GM19452 (cell line): Measurements from ENCODE around the gene CARD9.
A peak's percentile ranks its signal among the peaks of the same experiment; 100 is the strongest.
"Not testable (repeated sequence)": the region's sequence is repeated elsewhere in the genome, so short reads cannot be mapped to it uniquely, and the experiment has no call there.

Experiments
- ATAC-seq: cut with Tn5 transposase; IDR thresholded peaks from one replicate; pipeline ENCODE4 v1.9.1; 2021; ENCODE audit not compliant: unreplicated experiment

The CARD9 gene, protein sequence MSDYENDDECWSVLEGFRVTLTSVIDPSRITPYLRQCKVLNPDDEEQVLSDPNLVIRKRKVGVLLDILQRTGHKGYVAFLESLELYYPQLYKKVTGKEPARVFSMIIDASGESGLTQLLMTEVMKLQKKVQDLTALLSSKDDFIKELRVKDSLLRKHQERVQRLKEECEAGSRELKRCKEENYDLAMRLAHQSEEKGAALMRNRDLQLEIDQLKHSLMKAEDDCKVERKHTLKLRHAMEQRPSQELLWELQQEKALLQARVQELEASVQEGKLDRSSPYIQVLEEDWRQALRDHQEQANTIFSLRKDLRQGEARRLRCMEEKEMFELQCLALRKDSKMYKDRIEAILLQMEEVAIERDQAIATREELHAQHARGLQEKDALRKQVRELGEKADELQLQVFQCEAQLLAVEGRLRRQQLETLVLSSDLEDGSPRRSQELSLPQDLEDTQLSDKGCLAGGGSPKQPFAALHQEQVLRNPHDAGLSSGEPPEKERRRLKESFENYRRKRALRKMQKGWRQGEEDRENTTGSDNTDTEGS

DNA sequence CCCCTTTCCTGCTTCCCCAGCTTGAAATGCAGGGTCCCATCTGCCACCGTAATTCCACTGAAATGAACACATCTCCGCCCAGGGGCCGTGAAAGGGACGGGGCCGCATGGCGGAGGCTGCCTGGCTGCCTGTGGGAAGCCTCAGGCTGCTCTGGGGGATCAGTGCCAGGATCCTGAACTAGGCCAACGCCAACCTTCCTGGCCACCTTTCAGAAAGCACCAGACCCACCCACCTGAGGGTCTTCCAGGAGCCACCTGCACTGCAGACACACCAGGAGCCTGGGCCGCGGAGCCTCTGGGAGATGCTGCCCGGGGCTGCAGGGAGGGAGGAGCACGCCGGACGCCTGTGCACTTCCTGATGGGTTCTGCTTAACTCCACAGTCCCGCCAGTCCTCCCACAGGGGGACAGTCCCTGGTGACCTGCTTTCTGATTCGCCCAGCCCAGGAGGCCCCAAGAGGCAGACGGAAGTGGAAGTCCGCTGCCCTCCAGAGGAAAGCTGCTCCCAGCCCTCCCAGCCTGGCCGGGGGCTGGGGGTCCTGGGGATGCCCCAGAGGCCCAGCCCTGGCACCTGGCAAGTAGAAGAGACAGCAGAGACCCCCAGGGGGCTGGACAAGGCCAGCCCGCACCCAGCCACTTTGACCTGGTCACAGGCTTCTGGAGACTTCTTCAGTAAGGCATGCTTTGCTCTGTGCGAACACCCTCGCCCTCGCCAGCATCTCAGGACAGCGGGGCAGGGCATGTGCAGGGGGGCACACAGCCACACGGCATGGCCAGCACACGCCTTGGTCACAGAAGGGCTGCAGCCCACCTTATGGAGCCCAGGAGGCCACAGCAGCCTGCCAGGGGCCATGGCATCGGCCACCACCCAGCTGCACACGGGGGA is at the start of gene CARD9:
TSS of gene CARD9 (minus strand) at position 370 of the 883 bp plus-strand sequence. CDS start 1,591 bp downstream, outside the sequence.
- no peak for ATAC-seq

DNA sequence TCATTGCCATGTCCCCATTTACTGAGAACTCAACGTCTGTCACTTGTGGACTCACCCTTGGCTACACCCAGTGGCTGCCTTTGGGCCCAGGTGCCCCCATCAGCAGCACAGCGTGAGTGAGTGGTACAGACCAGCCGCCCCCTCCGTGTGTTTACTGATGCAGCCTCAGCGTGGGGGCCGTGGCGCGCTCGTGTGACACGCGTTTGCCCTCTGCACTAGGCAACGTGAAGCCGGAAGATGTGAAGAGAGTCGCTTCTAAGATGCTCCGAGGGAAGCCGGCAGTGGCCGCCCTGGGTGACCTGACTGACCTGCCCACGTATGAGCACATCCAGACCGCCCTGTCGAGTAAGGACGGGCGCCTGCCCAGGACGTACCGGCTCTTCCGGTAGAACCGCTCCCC is 49.4 kb upstream of the CARD9 start:
- no peak for ATAC-seq

DNA sequence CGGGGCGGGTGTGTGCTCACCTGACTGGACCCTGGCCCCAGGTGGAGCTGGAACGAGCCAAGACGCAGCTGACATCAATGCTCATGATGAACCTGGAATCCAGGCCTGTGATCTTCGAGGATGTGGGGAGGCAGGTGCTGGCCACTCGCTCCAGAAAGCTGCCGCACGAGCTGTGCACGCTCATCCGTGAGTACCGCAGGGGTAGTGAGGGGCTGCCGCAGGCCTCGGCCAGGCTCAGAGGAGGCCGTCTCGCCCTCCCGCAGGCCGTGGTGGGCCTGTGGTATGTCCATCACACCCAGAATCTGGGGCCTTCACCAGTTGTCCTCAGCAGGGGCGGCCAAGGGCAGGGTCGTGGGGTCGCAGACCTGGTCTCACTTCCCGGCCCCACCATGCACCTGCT is 48.3 kb upstream of the CARD9 start:
- no peak for ATAC-seq

DNA sequence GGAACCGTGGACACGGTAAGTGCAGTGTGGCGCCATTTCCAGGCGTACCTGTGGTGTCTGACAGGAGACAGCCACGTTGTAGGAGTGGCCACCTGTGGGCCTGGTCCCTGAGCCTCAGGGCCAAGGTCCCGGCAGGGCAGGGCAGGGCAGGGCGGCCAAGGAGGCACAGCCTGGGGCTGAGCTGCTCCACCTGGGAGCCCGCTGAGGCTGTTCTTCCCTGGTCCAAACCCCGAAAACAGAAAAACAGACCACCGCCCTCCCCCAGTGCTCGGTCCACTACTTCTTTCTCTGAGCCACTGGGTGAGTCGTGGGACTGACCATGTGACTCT is 45.6 kb upstream of the CARD9 start:
- ATAC-seq = no peak

DNA sequence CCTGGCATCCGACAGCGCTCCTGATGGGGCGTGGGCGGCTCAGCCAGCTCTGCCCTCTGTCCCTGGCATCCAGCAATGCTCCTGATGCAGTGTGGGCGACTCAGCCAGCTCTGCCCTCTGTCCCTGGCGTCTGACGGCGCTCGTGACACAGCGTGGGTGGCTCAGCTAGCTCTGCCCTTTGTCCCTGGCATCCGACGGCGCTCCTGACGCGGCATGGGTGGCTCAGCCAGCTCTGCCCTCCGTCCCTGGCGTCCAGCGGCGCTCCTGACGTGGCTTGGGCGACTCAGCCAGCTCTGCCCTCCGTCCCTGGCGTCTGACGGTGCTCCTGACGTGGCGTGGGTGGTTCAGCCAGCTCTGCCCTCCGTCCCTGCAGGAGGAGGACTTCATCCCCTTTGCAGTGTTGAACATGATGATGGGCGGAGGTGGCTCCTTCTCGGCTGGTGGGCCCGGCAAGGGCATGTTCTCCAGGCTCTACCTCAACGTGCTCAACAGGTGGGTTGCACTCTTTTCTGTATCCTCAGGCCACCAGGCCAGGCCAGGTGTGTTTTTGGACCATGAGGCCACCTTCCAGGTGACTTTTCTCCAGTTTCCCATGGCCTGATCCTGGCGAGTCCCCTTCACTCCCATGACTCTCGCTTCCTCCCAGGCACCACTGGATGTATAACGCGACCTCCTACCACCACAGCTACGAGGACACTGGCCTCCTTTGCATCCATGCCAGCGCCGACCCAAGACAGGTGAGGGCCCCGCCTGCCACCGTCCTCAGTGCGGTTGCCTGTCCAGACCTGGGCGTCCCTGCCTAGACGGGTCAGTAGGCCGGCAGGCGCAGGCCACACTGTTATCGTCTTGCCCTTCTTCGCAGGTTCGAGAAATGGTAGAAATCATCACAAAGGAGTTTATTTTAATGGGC is 45.0 kb upstream of the CARD9 start:
- ATAC-seq = no peak

DNA sequence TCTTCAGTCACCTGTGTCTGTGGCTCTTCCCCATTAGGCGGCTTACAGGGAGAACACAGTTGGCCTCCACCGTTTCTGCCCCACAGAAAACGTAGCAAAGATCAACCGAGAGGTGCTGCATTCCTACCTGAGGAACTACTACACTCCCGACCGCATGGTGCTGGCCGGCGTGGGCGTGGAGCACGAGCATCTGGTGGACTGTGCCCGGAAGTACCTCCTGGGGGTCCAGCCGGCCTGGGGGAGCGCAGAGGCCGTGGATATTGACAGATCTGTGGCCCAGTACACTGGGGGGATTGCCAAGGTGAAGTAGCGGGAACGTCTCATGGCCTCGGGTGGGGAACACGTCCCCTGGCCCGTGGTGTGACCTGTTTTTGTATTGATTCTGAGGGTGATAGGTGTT is 43.4 kb upstream of the CARD9 start:
- ATAC-seq = no peak

DNA sequence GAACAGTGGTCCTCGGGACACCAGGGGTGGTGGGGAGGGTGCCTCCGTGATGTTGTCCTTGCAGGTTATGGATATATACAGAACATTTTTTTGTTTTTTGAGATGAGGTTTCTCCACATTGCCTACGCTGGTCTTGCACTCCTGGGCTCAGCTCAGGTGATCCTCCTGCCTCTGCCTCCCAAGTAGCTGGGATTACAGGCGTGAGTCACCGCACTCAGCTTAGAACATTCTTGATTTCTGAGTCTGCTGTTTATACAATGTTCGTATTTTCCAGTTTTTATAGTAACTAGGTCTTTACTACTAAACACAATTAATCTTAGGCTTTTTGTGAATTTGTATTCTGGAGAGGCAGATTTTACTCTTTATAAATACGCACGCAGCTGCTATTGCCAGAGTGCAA is 43.0 kb upstream of the CARD9 start:
- no peak for ATAC-seq

DNA sequence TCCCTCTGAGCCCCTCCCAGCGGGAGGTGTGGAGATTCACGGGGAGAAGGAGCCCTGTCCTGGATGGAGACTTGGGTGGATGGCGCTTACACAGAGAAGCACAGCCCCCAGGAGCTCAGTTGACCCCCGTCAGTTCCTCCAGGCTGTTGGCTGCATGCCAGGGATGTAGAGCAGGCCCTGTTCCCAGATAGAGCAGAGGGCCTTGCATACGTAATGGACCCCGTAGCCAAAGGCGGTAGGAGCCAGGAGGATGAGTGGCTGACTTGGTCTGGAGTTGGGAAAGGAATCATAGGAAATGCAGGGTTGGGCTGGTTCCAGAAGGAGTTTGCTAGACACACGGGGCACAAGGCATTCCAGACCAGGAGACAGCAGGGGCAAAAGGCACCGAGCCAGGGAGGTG is 39.5 kb upstream of the CARD9 start:
- no peak for ATAC-seq

DNA sequence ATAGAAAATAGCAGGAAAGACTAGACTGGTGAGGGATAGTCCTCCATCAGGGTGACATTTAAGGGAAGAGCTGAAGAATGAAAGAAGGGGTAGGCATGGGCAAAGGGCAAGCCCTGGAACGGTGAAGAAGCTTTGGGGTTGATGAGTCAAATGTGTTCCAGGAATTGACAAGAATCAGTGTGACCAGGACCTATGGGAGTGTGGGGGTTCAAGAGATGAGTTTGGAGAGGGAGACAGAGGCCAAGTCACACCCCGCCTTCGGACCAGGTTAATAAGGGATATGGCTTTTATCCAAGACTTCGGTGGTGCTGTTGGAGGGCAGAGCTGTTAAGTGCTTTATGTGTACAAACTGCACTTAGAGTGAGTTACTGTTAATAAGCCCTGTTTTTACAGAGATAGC is 37.9 kb upstream of the CARD9 start:
- ATAC-seq = no peak

DNA sequence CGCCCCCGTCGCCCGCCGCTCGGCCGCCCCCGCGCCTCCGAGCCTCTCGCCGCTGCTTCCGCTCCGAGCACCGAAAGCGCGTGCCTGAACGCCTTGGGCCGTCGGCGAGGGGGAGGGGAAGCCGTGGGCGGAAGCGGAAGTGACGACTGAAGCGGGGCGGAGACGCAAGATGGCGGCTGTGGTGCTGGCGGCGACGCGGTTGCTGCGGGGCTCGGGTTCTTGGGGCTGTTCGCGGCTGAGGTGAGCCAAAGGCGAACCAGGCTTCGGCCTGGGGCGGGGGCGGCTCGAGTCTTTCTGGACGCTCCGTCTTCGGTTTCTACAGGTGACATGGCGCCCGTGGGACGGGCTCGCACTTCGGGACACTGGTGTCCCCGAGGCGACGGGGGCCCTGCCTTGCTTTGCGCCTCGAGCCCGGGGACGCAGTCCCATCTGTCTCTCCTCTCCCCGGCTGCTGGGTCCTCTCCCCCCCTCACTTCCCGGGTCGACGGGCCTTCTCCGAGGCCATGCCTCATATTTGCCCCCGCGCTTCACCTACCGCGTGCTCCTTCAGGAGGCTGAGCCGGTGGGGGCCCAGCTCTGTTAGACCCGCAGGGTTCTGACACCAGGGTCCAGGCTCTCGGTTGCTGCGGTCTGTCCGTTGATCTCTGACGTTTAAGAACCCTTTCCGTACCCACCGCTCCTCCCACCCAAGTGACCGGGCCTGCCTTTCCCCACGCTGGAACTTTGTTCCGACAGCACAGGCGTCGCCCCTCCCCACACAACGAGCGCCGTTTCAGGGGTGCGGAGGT is 37.2 kb upstream of the CARD9 start, which contains the start of the genes ENTR1 and PMPCA:
TSS of gene ENTR1 (minus strand) at position 115 of the 788 bp plus-strand sequence. CDS start 217 bp downstream, outside the sequence.
TSS of gene PMPCA (plus strand) at position 159 of the 788 bp plus-strand sequence. CDS start at position 170, 11 bp downstream.
- peak; percentile 82 for ATAC-seq

DNA sequence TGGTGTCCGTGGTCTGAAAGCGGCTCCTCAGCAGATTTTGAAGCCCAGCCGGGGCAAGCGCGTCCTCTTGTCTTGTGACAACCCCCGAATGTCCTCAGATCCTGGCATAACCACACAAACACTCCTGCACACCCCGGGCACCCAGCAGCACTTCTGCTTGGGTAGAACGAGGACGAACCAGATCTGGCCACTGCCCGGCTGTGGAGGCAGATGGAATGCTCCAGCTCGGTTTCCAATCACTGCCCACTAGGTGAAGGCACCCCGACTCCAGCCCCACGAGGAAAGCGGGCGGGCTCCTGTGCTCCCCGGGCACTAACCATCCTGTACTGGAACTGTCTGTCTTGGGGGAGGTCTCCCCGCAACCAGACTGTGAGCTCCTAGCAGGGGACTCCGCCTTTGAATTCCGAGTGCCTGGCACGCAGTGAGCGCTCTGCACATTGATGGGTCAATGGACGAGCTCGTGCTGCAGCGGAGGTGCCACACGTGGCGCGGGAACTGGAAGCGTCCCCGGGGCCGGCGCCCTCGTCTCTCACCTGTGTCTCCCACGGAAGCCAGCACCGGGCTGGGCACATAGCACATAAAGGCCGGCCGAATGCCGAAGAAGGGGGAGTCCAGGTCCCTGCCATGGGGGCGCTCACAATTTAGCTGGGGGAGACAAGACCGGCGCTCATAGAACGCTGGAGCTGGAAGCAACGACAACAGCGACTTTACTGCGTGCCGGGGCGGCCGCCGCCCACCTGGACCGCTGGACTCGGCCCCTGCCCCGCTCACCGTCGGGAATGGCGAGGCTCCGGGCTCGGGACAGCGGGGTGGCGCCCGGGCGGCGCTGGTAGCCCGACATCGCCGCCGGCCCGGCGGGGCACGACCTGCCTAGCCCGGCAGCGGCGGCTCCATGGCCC is 36.3 kb upstream of the CARD9 start:
- ATAC-seq = peak; percentile 17

DNA sequence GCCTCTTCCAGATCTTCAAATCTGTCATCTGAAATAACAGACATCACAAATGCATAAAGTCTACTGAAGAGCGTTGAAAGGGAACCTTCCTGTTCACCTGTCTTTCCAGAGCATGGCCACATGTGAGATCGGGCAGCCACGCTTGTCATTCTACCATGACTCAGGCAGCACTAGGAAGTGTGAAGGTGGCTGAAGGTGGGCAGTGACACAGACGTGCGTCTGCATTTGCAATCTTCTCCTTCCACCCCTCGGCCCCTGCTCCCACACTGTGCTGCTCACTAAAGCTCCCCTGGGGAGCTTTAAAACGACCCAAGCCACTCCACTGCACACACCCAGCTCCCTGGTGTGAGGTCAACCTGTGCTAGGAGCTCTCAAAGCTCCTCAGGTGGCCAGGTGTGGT is 34.4 kb upstream of the CARD9 start:
- ATAC-seq = no peak

DNA sequence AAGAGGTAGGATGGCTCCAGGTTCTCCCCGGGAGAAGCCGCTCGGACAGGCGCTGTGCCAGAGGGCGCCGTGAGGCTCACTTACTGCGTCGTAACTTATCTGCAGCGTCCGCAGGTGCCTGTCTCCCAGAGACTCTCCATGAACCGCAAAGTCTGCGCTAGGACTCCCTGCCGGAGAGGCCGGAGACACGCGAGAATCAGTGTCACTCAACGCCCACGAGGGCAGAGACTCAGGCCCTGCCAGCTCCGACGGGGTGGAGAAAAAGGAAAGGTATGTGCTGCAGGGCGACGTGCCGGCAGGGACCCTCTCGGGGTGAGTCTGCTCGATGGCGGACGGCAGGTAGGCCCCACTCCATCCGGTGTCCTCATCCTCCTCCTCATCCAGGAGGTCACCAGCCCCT is 33.6 kb upstream of the CARD9 start:
- ATAC-seq = not testable (repeated sequence)

DNA sequence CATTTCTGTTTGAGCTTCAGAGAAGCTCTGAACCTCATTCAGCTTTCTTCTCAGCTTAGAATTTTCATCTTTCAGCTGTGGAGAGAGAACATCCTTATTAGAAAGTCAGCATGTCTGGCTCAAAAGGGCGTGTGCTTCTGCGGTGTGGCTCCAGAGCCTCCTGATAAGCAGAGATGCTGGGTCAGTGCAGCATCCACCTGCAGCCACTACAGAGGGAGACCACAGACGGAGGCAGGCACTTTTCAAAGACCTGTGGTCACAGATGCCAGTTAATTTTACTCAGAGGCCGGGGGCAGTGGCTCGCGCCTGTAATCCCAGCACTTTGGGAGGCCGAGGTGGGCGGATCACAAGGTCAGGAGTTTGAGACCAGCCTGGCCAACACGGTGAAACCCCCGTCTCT is 32.4 kb upstream of the CARD9 start:
- ATAC-seq = not testable (repeated sequence)

DNA sequence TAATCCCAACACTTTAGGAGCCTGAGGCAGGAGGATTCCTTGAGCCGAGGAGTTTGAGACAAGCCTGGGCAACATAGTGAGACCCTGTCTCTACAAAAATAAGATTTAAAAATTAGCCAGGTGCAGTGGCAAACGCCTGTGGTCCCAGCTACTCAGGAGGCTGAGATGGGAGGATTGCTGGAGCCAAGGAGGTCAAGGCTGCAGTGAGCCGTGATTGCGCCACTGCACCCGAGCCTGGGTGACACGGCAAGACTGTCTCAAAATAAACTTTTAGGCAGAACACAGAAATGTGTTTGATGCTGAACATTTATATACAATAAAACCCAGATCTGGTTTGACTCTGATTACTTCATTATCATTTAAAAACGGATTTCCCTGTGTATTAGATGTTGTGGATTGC is 32.0 kb upstream of the CARD9 start:
- no peak for ATAC-seq

DNA sequence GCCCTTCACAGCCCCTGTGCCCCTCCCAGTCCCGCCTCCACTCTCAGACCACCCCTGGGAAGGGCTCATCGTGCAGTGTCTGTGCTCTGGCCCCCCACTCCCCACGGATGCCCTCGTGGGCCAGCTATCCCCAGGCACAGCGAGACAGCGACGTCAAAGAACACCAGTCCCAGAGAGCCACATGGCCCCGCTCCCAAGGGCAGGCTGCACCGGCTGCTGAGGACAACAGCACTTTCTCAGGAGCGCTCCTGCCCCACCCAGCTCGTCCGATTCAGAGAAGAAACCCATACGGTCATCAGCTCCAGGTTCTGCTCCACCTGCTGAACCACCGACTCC is 31.3 kb upstream of the CARD9 start:
- ATAC-seq = no peak

DNA sequence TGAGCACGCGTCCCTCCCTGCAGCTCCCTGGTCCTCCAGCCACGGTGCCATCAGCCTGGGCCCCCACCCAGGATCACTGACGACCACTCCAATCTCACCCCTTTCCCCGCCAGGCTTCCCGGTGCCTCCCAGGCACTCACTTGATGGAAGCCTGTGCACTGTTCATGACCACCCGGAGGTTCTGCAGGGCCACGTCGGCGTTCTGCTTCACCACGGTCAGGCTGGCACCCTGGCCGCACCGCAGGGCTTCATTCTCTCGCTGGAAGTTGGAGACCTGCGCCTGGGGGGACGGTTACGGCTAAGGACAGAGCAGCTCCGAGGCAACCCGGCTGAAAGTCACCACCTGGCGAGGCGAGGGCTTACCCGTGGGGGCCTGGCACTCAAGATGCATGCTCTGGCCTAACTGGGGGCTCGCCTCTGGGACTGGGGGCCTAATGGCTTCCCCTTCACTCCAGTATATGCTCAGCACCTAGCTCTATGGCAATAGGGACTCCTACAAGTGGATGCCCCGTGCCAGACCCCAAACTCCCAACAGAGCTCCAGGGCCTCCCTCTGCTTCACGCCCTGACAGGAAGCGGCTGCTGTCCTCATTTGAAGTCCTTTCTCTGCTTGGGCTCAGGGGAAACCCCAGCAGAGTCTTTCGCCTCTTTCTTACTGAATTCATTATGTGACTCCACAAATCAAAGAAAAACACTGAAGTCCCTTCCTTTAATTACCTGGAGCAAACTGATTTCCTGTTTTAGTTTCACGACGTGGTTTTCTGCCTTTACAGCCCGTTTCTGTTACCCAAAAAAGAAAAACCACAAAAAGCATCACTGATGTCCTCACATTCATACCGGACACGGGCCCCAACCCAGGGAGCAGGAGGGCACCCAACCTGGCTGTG is 30.7 kb upstream of the CARD9 start:
- ATAC-seq = no peak

DNA sequence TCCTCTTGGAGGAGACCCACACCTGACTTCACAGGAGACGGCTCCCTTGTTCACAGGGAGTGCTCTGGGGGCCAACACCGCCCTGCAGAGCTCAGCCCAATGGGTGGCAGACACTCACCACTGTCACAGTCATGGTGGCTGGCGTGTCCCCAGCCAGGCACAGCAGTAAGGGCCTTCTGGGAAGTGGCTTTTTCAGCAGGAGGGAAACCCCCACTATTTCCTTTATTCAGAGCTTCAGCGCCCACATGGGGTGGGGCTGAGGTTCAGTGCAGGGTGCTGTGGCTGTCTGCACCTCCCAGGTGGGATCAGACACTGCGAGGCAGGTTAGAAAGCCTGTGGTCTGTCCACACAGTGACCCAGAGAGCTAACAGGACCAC is 30.1 kb upstream of the CARD9 start:
- ATAC-seq = peak; percentile 41
